NCI-H1436 (cell line): ENCODE results near the gene DCAF4.

Source experiments
- DNase-seq: peaks from one replicate; lab custom pipeline; 2025; lab: John Stamatoyannopoulos, UW

Gene DCAF4

GRCh38 chr14:72894623-72895378 is 31.5 kb upstream of the DCAF4 start:
- DNase-seq = no peak

GRCh38 chr14:72898448-72898847 is 27.8 kb upstream of the DCAF4 start:
- DNase-seq = no peak

GRCh38 chr14:72901361-72901760 is 24.9 kb upstream of the DCAF4 start:
- no peak for DNase-seq

- no peak for DNase-seq
These were observed 23.3 kb upstream of the DCAF4 start for GRCh38 chr14:72902801-72903530.

GRCh38 chr14:72903716-72904115 is 22.5 kb upstream of the DCAF4 start:
- no peak for DNase-seq

- DNase-seq = no peak
These were observed 22.0 kb upstream of the DCAF4 start for GRCh38 chr14:72904218-72904617.

- DNase-seq = peak; percentile 41
These were observed 21.3 kb upstream of the DCAF4 start for GRCh38 chr14:72904840-72905561.

- DNase-seq = no peak
These were observed 19.9 kb upstream of the DCAF4 start for GRCh38 chr14:72906316-72906715.

GRCh38 chr14:72906879-72907278 is 19.4 kb upstream of the DCAF4 start:
- no peak for DNase-seq

GRCh38 chr14:72907886-72908285 is 18.4 kb upstream of the DCAF4 start:
- DNase-seq = no peak

GRCh38 chr14:72909163-72909562 is 17.1 kb upstream of the DCAF4 start:
- no peak for DNase-seq

GRCh38 chr14:72913809-72914208 is 12.5 kb upstream of the DCAF4 start:
- no peak for DNase-seq

GRCh38 chr14:72916174-72916573 is 10.1 kb upstream of the DCAF4 start:
- no peak for DNase-seq

- no peak for DNase-seq
These were observed 9.0 kb upstream of the DCAF4 start for GRCh38 chr14:72917094-72917802.

- DNase-seq = no peak
These were observed 6.3 kb upstream of the DCAF4 start for GRCh38 chr14:72920008-72920407.

- DNase-seq = no peak
These were observed 4.9 kb upstream of the DCAF4 start for GRCh38 chr14:72921396-72921795.

- no peak for DNase-seq
These were observed 1.9 kb upstream of the DCAF4 start for GRCh38 chr14:72924337-72924736.

- DNase-seq = no peak
These were observed 999 bp upstream of the DCAF4 start for GRCh38 chr14:72925171-72925759.

GRCh38 chr14:72925815-72926291 is 411 bp upstream of the DCAF4 start:
- no peak for DNase-seq

GRCh38 chr14:72928872-72929271 is 2.6 kb downstream of the DCAF4 start:
- DNase-seq = no peak

- no peak for DNase-seq
These were observed 3.2 kb downstream of the DCAF4 start for GRCh38 chr14:72929316-72930080.
